HEK293 (cell line): ENCODE results near the gene KLK15.
A peak's percentile ranks its signal among the peaks of the same experiment; 100 is the strongest.

ENCODE experiments used
- EGR2 ChIP-seq: fragments of 450-650 bp; formaldehyde crosslinking; IDR thresholded peaks from 2 replicates; pipeline ENCODE4 v1.5.1; 2016; ENCODE audit warnings: low read depth, missing biosample characterization, missing genetic modification characterization
- GLIS2 ChIP-seq: fragments of 450-650 bp; formaldehyde crosslinking; IDR thresholded peaks from 2 replicates; pipeline ENCODE4 v1.5.1; 2016; ENCODE audit warnings: missing biosample characterization, missing genetic modification characterization
- IKZF3 ChIP-seq: fragments of 450-650 bp; IDR thresholded peaks from 2 replicates; pipeline ENCODE4 v1.5.0; 2018; ENCODE audit warnings: missing biosample characterization, mild to moderate bottlenecking, missing genetic modification characterization, moderate library complexity
- KLF10 ChIP-seq: fragments of 450-650 bp; IDR thresholded peaks from 2 replicates; pipeline ENCODE4 v1.5.1; 2018; ENCODE audit warnings: missing biosample characterization, mild to moderate bottlenecking, missing genetic modification characterization
- KLF16 ChIP-seq: fragments of 450-650 bp; formaldehyde crosslinking; IDR thresholded peaks from 2 replicates; pipeline ENCODE4 v1.5.1; 2017; ENCODE audit warnings: missing biosample characterization, missing genetic modification characterization
- PRDM10 ChIP-seq: fragments of 450-650 bp; formaldehyde crosslinking; IDR thresholded peaks from 2 replicates; pipeline ENCODE4 v1.5.1; 2016; ENCODE audit warnings: missing biosample characterization, missing genetic modification characterization
- PRDM4 ChIP-seq: fragments of 450-650 bp; formaldehyde crosslinking; IDR thresholded peaks from 2 replicates; pipeline ENCODE4 v1.5.1; 2017; ENCODE audit warnings: missing biosample characterization, missing genetic modification characterization
- SP2 ChIP-seq: fragments of 450-650 bp; formaldehyde crosslinking; IDR thresholded peaks from 2 replicates; pipeline ENCODE4 v1.5.1; 2016; ENCODE audit warnings: missing biosample characterization, missing genetic modification characterization
- SP3 ChIP-seq: fragments of 450-650 bp; formaldehyde crosslinking; IDR thresholded peaks from 2 replicates; pipeline ENCODE4 v1.5.1; 2016; ENCODE audit warnings: missing biosample characterization, missing genetic modification characterization
- ZBTB10 ChIP-seq: fragments of 450-650 bp; formaldehyde crosslinking; IDR thresholded peaks from 2 replicates; pipeline ENCODE4 v1.5.1; 2016; ENCODE audit warnings: missing biosample characterization, missing genetic modification characterization
- ZBTB17 ChIP-seq: fragments of 450-650 bp; formaldehyde crosslinking; IDR thresholded peaks from 2 replicates; pipeline ENCODE4 v1.5.1; 2016; ENCODE audit warnings: missing biosample characterization, missing genetic modification characterization
- ZBTB20 ChIP-seq: fragments of 450-650 bp; formaldehyde crosslinking; IDR thresholded peaks from 2 replicates; pipeline ENCODE4 v1.5.1; 2016; ENCODE audit warnings: missing biosample characterization, missing genetic modification characterization
- ZFHX2 ChIP-seq: fragments of 450-650 bp; formaldehyde crosslinking; conservative IDR thresholded peaks from 2 replicates; pipeline ENCODE4 v1.5.1; 2016; ENCODE audit warnings: missing biosample characterization, missing genetic modification characterization
- ZFP41 ChIP-seq: fragments of 450-650 bp; formaldehyde crosslinking; IDR thresholded peaks from 2 replicates; pipeline ENCODE4 v1.5.1; 2016; ENCODE audit warnings: missing biosample characterization, missing genetic modification characterization, borderline replicate concordance
- ZNF112 ChIP-seq: fragments of 450-650 bp; formaldehyde crosslinking; IDR thresholded peaks from 2 replicates; pipeline ENCODE4 v1.5.0; 2017; ENCODE audit warnings: missing biosample characterization, missing genetic modification characterization
- ZNF221 ChIP-seq: fragments of 450-650 bp; formaldehyde crosslinking; IDR thresholded peaks from 2 replicates; pipeline ENCODE4 v1.5.1; 2017; ENCODE audit warnings: missing biosample characterization, missing genetic modification characterization, borderline replicate concordance
- ZNF239 ChIP-seq: fragments of 450-650 bp; formaldehyde crosslinking; IDR thresholded peaks from 2 replicates; pipeline ENCODE4 v1.5.1; 2016; ENCODE audit warnings: missing biosample characterization, missing genetic modification characterization
- ZNF24 ChIP-seq: fragments of 450-650 bp; formaldehyde crosslinking; IDR thresholded peaks from 2 replicates; pipeline ENCODE4 v1.5.1; 2016; ENCODE audit warnings: missing biosample characterization, missing genetic modification characterization
- ZNF398 ChIP-seq: fragments of 450-650 bp; formaldehyde crosslinking; IDR thresholded peaks from 2 replicates; pipeline ENCODE4 v1.5.1; 2017; ENCODE audit warnings: missing biosample characterization, missing genetic modification characterization
- ZNF514 ChIP-seq: fragments of 450-650 bp; formaldehyde crosslinking; IDR thresholded peaks from 2 replicates; pipeline ENCODE4 v1.5.1; 2016; ENCODE audit warnings: missing biosample characterization, missing genetic modification characterization
- ZNF530 ChIP-seq: fragments of 450-650 bp; formaldehyde crosslinking; IDR thresholded peaks from 2 replicates; pipeline ENCODE4 v1.5.1; 2016; ENCODE audit warnings: low read depth, missing biosample characterization, missing genetic modification characterization
- ZNF580 ChIP-seq: fragments of 450-650 bp; formaldehyde crosslinking; IDR thresholded peaks from 2 replicates; pipeline ENCODE4 v1.5.1; 2016; ENCODE audit warnings: missing biosample characterization, missing genetic modification characterization
- ZNF596 ChIP-seq: fragments of 450-650 bp; IDR thresholded peaks from 2 replicates; pipeline ENCODE4 v1.5.0; 2018; ENCODE audit warnings: missing biosample characterization, mild to moderate bottlenecking, missing genetic modification characterization, moderate library complexity
- ZNF610 ChIP-seq: fragments of 450-650 bp; formaldehyde crosslinking; IDR thresholded peaks from 2 replicates; pipeline ENCODE4 v1.5.1; 2016; ENCODE audit warnings: missing biosample characterization, missing genetic modification characterization, borderline replicate concordance
- ZNF629 ChIP-seq: fragments of 450-650 bp; formaldehyde crosslinking; IDR thresholded peaks from 2 replicates; pipeline ENCODE4 v1.5.1; 2017; ENCODE audit warnings: missing biosample characterization, missing genetic modification characterization
- ZNF707 ChIP-seq: fragments of 450-650 bp; formaldehyde crosslinking; IDR thresholded peaks from 2 replicates; pipeline ENCODE4 v1.5.1; 2016; ENCODE audit warnings: missing biosample characterization, missing genetic modification characterization
- ZNF785 ChIP-seq: fragments of 450-650 bp; formaldehyde crosslinking; IDR thresholded peaks from 2 replicates; pipeline ENCODE4 v1.5.1; 2016; ENCODE audit warnings: missing biosample characterization, missing genetic modification characterization
- ZNF791 ChIP-seq: fragments of 450-650 bp; formaldehyde crosslinking; IDR thresholded peaks from 2 replicates; pipeline ENCODE4 v1.5.1; 2016; ENCODE audit warnings: missing biosample characterization, missing genetic modification characterization

Gene KLK15

GRCh38 chr19:50804420-50805272 is 28.7 kb downstream of the KLK15 start (continued):
- 0 out of 2 replicates have a peak, but pooled peaks have one; percentile 53 for TF ChIP-seq PRDM10 (tag by site-specific recombination)
- peak; percentile 66; the same call in 1 of the 2 replicates for TF ChIP-seq GLIS2
- TF ChIP-seq ZNF398: 0 out of 2 replicates have a peak, but pooled peaks have one; percentile 5
- peak; percentile 51; the same call in 1 of the 2 replicates for TF ChIP-seq ZNF629
- TF ChIP-seq ZFHX2 (tag by site-specific recombination): peak; percentile 68
- TF ChIP-seq ZNF580: 0 out of 2 replicates have a peak, but pooled peaks have one; percentile 43
- peak; percentile 27; the same call in 1 of the 2 replicates for TF ChIP-seq ZBTB20 (tag by site-specific recombination)
- peak; percentile 19; the same call in 1 of the 2 replicates for TF ChIP-seq ZNF24 (tag by site-specific recombination)
- TF ChIP-seq ZNF596 (tag by site-specific recombination): peak; percentile 37; the same call in 1 of the 2 replicates
- TF ChIP-seq PRDM4: 0 out of 2 replicates have a peak, but pooled peaks have one; percentile 46
- peak; percentile 71 for TF ChIP-seq ZNF610
- no peak for TF ChIP-seq ZNF514 (tag by site-specific recombination)
- TF ChIP-seq IKZF3 (tag by site-specific recombination): no peak
- TF ChIP-seq ZNF112 (tag by site-specific recombination): no peak
- TF ChIP-seq KLF16 (tag by site-specific recombination): peak; percentile 78
- peak; percentile 24; the same call in 1 of the 2 replicates for TF ChIP-seq EGR2 (tag by site-specific recombination)
- peak; percentile 62; the same call in 1 of the 2 replicates for TF ChIP-seq KLF10 (tag by site-specific recombination)
- no peak for TF ChIP-seq ZNF707 (tag by site-specific recombination)
- no peak for TF ChIP-seq ZNF530 (tag by site-specific recombination)
- TF ChIP-seq ZBTB10: peak; percentile 52
- TF ChIP-seq ZNF239 (tag by site-specific recombination): 0 out of 2 replicates have a peak, but pooled peaks have one; percentile 18
- peak; percentile 98 for TF ChIP-seq SP2
- 0 out of 2 replicates have a peak, but pooled peaks have one; percentile 73 for TF ChIP-seq ZFP41 (tag by site-specific recombination)
- no peak for TF ChIP-seq ZNF791 (tag by site-specific recombination)
- TF ChIP-seq SP3 (tag by site-specific recombination): peak; percentile 96
- TF ChIP-seq ZNF785 (tag by site-specific recombination): 0 out of 2 replicates have a peak, but pooled peaks have one; percentile 6
- no peak for TF ChIP-seq ZNF221 (tag by site-specific recombination)
- TF ChIP-seq ZBTB17 (tag by site-specific recombination): peak; percentile 77
